GM19193 (cell line): ENCODE data around the gene IL1RAPL2.

ENCODE experiments used
- POLR2A ChIP-seq: IDR thresholded peaks from 4 replicates; pipeline ENCODE4 v1.6.1; 2011; ENCODE audit not compliant: insufficient read depth, insufficient read length; ENCODE audit errors: extremely low read depth

Gene IL1RAPL2

GRCh38 chrX:105803891-105804290, 1237.9 kb downstream of the IL1RAPL2 start:
- no peak for TF ChIP-seq POLR2A

GRCh38 chrX:105816517-105816916, 1250.5 kb downstream of the IL1RAPL2 start:
- no peak for TF ChIP-seq POLR2A
